CD4-positive, alpha-beta T cell treated with Interleukin-15 for 1 hour (primary cell): ENCODE results near the gene AUP1.

ENCODE experiments used
- DNase-seq: peaks from one replicate; pipeline ENCODE4 v3.0.0-alpha.2; 2020

The AUP1 gene

DNA sequence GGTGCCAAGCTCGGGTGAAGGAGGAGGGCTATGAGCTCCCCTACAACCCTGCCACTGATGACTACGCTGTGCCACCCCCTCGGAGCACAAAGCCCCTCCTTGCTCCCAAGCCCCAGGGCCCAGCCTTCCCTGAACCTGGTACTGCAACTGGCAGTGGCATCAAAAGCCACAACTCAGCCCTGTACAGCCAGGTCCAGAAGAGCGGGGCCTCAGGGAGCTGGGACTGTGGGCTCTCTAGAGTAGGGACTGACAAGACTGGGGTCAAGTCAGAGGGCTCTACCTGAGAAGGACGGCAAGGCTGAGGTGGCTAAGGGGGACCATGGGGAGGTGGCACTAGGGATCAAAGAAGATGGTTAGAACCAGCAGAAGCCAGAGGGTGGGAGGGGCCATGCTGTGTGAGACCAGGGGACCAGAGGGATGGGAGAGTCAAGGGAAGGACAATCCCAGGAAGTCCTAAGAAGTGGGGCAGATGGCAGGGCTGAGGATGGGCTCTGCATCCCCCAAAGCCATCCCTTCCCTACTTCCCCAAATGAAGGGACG lies 27.4 kb upstream of the AUP1 start:
- no peak for DNase-seq

DNA sequence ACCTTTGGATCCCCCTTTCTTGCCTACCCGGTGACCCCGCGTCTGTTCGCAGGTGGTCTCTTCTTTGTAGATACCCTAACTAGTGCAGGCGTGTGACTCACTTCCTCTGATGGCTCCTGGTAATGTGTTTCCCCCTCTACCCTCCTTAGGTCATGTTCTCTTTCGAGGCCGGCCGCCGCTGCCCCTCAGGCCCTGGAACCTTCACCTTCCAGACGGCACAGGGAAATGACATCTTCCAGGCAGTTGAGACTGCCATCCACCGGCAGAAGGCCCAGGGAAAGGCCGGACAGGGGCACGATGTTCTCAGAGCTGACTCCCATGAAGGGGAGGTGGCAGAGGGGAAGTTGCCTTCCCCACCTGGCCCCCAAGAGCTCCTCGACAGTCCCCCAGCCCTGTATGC lies 26.7 kb upstream of the AUP1 start:
- no peak for DNase-seq

DNA sequence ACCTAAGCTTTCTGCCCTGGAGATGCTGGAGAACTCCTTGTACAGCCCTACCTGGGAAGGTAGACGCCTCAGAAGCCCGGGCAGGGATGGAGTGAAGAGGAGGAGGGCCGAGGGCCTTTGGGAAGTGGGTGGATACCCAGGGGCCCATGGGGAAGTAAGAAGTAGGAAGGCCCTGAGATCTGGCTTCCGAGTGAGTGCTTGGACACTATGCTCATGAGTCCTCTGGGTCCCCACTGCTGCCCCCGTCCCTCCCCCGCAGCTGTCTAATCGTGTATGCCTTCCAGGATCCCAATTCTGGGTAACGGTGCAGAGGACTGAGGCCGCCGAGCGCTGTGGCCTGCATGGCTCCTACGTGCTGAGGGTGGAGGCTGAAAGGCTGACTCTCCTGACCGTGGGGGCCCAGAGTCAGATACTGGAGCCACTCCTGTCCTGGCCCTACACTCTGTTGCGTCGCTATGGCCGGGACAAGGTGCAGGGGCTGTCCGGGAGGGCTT lies 26.2 kb upstream of the AUP1 start:
- no peak for DNase-seq

DNA sequence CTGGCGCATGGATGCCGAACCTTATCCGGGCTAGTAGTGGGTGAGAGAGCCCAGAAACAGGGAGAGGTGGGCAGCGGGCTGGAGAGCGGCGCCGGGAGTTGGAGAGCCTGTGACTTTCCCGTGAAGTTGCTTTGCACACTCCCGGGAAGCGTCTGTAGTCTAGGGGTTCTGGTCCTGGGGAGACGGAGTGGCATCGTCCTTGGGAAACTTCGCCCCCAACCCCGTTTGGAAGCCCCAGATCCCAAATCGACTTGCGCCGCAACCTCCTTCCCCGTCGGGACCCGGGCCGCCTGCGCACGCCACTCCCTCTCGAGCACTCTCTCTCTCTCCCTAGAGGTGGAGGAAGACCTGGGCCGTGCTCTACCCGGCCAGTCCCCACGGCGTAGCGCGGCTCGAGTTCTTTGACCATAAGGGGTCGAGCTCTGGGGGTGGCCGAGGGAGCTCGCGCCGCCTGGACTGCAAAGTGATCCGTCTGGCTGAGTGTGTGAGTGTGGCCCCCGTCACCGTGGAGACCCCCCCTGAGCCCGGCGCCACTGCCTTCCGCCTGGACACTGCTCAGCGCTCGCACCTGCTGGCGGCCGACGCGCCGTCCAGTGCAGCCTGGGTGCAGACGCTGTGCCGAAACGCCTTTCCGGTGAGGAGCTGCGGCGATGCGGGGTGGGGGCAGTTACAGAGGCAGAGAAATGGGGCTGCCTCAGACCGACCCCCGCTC lies 25.5 kb upstream of the AUP1 start:
- DNase-seq, result peak; percentile 39

GRCh38 chr2:74553892-74554819 lies 24.6 kb upstream of the AUP1 start, which contains the start of the genes DOK1 and LOXL3:
TSS of gene DOK1 (plus strand) at chr2:74554720. CDS start at chr2:74554755, 35 bp downstream.
TSS of gene LOXL3 (minus strand) at chr2:74553942. CDS start at chr2:74552634, 1,308 bp downstream.
- peak; percentile 79 for DNase-seq

- DNase-seq, result no peak
Measured at GRCh38 chr2:74552914-74553811, 23.7 kb upstream of the AUP1 start.

GRCh38 chr2:74551942-74552913 lies 22.7 kb upstream of the AUP1 start:
- no peak for DNase-seq

DNA sequence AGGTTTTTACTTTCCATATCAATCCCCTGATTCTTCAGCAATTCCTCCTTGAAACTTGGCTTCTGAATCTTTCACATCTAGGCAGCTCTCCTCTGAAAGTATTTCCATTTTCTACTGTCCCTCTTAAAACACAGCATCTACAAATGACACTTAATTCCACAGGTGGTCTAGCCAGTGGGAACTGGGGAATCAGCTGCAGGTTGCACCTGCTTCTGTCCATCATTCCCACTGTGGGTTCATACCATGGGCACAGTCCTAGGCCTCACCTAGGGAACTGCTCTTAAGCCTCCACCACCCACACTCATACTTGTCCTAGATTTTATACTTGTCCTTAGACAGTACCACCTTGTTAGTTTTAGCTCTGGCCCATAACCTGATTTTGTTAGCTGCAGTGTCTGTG lies 22.0 kb upstream of the AUP1 start:
- no peak for DNase-seq

DNA sequence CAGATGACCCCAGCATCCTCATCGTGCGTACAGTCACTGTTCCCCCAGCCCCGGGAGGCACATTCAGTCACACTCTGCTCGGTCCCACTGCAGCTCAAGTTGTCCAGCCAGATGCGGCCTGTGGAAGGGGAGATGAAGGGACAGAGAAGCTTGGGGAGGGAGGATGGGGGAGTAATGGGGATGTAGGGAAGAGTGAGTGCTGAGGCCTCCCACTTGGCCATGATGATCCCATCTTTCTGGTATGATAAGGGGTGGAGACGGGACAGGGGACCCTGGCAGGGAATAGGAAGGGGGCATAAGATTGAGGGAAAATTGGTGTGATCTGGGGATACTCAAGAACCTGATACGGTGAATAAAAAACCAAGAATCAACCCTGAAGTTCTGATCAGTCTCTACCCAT lies 20.7 kb upstream of the AUP1 start:
- DNase-seq, result no peak

- no peak for DNase-seq
Measured at GRCh38 chr2:74548900-74549826, 19.7 kb upstream of the AUP1 start.

DNA sequence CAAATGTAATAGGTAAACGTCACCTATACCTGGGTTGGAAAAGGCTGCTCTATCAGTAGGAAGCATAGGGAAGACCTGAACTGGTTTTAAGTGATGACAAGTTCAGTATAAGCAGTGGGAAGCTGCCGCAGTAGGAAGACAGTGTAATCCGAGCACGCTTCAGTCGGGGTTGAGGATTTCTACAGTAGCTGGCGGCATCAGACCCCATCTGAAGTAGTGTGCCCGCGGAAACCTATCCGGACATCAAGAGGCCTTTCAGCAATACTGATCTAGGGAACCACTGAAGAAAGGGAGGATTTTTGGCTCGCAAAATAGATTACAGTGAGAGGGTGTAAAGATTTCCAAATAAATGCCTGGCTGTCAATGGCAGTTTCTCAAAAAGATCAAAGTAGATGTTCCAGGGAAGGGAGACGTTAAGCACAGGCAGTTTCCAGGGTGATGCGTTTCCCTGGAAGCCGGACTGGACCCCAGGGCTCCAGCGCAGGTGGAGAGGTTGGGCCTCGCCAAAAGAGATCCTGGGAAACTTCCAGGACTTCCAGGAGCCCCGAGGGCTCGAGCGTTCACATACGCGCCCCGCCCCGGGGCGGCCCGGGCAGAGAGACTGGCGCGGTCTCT lies 18.9 kb upstream of the AUP1 start:
- DNase-seq, result no peak

- no peak for DNase-seq
Measured at GRCh38 chr2:74546004-74546403, 16.5 kb upstream of the AUP1 start.

- DNase-seq, result no peak
Measured at GRCh38 chr2:74544634-74545033, 15.1 kb upstream of the AUP1 start.

DNA sequence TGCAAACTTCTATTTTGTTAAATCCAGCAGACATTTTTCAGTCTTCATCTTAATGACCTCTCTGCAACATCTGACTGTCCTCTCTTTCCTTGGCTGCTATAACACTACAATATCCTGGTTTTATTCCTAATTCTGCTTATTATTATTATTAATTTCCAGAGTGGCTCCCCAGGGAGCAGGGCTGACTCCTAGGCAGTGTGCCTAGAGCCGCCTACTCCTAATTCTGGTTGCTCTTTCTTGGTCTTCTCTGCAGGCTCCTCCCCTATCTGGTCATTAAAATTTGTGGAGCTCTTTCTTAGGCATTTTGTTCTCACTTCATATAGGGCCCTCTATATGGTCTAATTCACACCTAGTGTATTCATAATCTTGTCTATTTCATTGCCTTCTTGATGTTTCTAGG lies 13.5 kb upstream of the AUP1 start:
- DNase-seq, result no peak

GRCh38 chr2:74540291-74540690 lies 10.8 kb upstream of the AUP1 start:
- no peak for DNase-seq

DNA sequence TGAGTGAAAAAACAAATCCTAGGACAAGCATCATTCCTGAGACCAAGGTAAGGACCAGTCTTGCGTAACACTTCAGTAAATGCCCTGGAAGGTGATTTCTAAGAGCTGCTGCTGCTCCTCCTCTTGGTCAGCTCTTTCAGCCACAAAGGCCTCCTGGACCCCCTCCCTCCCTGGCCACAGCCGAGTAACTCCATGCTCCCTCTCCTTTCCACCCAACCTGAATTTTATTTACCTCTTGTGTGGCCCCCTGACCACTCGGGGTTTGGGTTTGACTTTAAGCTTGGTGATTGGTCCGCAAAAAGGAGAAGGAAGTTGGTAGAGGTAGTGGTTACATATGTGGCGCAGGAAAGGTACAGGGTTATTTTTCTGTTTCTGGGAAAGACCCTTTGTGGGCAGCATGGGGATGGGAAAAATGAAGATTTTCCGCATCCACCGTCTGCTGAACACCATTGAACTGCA lies 9.4 kb upstream of the AUP1 start:
- DNase-seq, result no peak

DNA sequence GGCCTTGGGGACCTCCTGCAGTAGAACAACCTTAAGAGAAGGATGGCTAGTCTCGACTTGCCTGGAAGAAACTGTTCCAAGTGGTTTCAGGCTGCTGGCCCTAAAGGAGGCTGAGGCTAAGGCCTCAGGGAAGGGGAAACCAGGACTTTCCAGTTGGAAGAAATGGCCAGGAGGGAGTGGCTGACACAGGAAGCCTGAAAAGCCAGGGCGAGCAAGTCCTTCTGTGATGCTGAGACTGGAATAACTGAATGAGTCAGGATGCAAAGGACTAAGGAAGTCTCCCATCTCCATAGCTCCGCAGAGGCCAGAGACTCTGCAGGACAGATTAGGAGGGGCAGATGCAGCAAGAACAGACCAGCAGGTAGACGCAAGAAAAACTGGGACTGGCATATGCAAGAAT lies 7.6 kb upstream of the AUP1 start:
- no peak for DNase-seq

GRCh38 chr2:74536166-74536950 lies 6.9 kb upstream of the AUP1 start:
- DNase-seq, result no peak
